Colonic mucosa (tissue), 4 donors: ENCODE results near the gene TRIP10. TPM values are rescaled to one million over a fixed set of nuclear protein-coding genes. Genes with fewer than 3 reads are reported as not detected.
"Not testable (repeated sequence)": the region's sequence is repeated elsewhere in the genome, so short reads cannot be mapped to it uniquely, and the experiment has no call there.

Experiments
- DNase-seq: peaks from one replicate; pipeline ENCODE4 v3.0.0-alpha.2; 2020
- H3K27ac ChIP-seq: fragments of 200-600 bp; one replicate; pipeline ENCODE4 v1.8.0; 2021
- H3K27me3 ChIP-seq: fragments of 200-600 bp; one replicate; pipeline ENCODE4 v1.8.0; 2021
- H3K36me3 ChIP-seq: fragments of 200-600 bp; one replicate; pipeline ENCODE4 v1.8.0; 2021
- H3K4me1 ChIP-seq: fragments of 200-600 bp; one replicate; pipeline ENCODE4 v1.8.0; 2021; ENCODE audit warnings: mild to moderate bottlenecking
- H3K4me3 ChIP-seq: fragments of 200-600 bp; one replicate; pipeline ENCODE4 v1.8.0; 2021
- H3K9ac ChIP-seq, 2 donors: one replicate each; pipeline ENCODE4 v1.7.0; 2013; ENCODE audit warnings: control low read depth in 2 of 2, low read depth in 2 of 2, low read length in 2 of 2
- H3K9me3 ChIP-seq: fragments of 200-600 bp; one replicate; pipeline ENCODE4 v1.8.0; 2021
- intact Hi-C: fragments of 100-400 bp; cut with DNase I; formaldehyde crosslinking; loops from one replicate; pipeline ENCODE4 v1.14.1; 2022
- total RNA-seq, 2 donors: library from RNA; stranded (reverse); fragmentation: NEBNext Ultra II Directional in 1 of 2; extraction: Animal tissue kit (Norgen Biotek cat#: 25700) in 1 of 2; gene quantifications; one replicate each; pipeline ENCODE4 v1.2.1, GENCODE V29; 2021
- TF ChIP-seq, protein P1 (sequence below): fragments of 200-600 bp; IDR thresholded peaks from one replicate; pipeline ENCODE4 v1.8.0; 2022; ENCODE audit warnings: antibody characterized with exemption, mild to moderate bottlenecking
- donor health status: healthy.
- donor health status: DM: no; HTN: no; CAD: no.
- donor health status: DM: no; HTN: no; CAD: no.

Gene TRIP10
- total RNA-seq, 2 donors from 2014 or later, result 67.7 to 78.2 TPM

DNA sequence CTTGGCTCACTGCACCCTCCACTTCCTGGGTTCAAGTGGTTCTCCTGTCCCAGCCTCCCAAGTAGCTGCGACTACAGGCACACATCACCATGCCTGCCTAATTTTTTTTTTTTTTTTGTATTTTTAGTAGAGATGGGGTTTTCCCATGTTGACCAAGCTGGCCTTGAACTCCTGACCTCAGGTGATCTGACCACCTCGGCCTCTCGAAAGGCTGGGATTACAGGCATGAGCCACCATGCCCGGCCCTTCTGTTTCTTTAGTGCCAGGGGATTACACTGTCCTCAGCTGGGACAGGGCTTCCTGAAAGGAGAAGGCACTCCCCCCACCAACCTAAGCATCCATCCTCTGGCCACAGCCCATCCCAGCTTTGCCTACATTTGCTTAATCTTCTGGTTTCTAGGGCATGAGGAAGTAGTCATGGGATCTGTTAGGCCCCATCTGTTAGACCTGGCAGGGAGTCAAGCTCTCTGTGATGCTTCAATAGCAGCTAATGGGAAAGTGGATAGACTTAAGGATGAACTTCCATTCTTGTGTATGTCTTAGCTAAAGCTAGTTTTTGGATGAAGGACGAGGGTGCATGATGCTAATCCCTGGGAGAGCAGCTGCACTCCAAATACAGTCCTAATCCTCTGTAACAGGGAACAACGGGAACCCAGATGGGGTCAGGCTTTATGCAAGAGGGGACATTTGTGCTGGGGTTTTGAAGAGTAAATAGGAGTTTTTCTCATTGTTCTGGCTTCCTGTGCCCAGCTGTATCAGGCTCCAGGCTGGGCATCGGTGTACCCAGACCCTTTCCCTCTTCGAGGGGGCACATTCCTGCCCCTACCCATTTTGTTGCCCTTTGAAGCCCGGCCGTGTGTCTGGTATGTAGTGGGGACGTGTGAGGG is 35.6 kb downstream of the TRIP10 start:
- TF ChIP-seq, protein P1, sequence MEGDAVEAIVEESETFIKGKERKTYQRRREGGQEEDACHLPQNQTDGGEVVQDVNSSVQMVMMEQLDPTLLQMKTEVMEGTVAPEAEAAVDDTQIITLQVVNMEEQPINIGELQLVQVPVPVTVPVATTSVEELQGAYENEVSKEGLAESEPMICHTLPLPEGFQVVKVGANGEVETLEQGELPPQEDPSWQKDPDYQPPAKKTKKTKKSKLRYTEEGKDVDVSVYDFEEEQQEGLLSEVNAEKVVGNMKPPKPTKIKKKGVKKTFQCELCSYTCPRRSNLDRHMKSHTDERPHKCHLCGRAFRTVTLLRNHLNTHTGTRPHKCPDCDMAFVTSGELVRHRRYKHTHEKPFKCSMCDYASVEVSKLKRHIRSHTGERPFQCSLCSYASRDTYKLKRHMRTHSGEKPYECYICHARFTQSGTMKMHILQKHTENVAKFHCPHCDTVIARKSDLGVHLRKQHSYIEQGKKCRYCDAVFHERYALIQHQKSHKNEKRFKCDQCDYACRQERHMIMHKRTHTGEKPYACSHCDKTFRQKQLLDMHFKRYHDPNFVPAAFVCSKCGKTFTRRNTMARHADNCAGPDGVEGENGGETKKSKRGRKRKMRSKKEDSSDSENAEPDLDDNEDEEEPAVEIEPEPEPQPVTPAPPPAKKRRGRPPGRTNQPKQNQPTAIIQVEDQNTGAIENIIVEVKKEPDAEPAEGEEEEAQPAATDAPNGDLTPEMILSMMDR, result no peak
- Histone ChIP-seq H3K4me3 (no peak overlapping the region), H3K9me3 (no peaks in the 10 kb centered on the region), H3K36me3 (no peaks in the 10 kb centered on the region), H3K27ac (no peak overlapping the region), H3K9ac (no peak overlapping the region), H3K27me3 (no peaks in the 10 kb centered on the region), H3K4me1 (no peaks in the 10 kb centered on the region)
- intact Hi-C loops, result loop anchor here (10.0 kb wide), 1 partner anchor 130 kb away; no protein-coding TSS in a partner anchor
- DNase-seq, result peak; percentile 33

DNA sequence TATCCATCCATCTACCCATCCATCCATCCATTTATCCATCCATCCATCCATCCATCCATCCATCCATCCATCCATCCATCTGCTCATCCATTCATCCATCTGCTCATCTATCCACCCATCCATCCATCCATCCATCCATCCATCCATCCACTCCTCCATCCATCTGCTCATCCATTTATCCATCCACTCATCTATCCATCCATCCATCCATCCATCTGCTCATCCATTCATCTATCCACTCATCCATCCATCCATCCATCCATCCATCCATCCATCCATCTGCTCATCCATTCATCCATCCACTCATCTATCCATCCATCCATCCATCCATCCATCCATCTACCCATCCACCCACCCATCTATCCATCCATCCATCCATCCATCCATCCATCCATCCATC is 36.6 kb downstream of the TRIP10 start:
- intact Hi-C loops, result loop anchor here (10.0 kb wide), 1 partner anchor 131 kb away; no protein-coding TSS in a partner anchor
- not testable (repeated sequence) for H3K4me3 ChIP-seq, H3K27me3 ChIP-seq, H3K36me3 ChIP-seq, H3K9ac ChIP-seq, H3K27ac ChIP-seq, H3K9me3 ChIP-seq, H3K4me1 ChIP-seq, DNase-seq

DNA sequence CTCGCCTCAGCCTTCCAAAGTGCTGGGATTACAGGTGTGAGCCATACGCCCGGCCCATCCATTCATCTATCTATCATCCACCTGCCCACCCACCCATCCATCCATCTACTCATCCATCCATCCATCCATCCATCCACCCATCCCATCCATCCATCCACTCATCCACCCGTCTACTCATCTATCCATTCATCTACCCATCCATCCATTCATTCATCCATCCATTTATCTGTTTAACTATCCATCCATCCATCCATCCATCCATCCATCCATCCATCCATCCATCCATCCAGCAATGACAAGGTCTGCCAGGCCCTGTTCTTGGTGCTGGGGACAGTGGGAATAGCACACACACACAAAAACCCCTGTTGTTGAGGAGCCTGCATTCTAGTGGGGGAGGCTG is 37.5 kb downstream of the TRIP10 start:
- TF ChIP-seq, protein P1, result no peak
- H3K4me3 ChIP-seq, result no peak overlapping the region
- H3K27ac ChIP-seq, result no peak overlapping the region
- DNase-seq, result no peak
- H3K9me3 ChIP-seq, result no peaks in the 10 kb centered on the region
- no peaks in the 10 kb centered on the region for H3K36me3 ChIP-seq
- H3K27me3 ChIP-seq, result no peaks in the 10 kb centered on the region
- H3K4me1 ChIP-seq, result no peaks in the 10 kb centered on the region
- intact Hi-C loops, result loop anchor here (10.0 kb wide), 1 partner anchor 132 kb away; no protein-coding TSS in a partner anchor
- no peak overlapping the region for H3K9ac ChIP-seq

DNA sequence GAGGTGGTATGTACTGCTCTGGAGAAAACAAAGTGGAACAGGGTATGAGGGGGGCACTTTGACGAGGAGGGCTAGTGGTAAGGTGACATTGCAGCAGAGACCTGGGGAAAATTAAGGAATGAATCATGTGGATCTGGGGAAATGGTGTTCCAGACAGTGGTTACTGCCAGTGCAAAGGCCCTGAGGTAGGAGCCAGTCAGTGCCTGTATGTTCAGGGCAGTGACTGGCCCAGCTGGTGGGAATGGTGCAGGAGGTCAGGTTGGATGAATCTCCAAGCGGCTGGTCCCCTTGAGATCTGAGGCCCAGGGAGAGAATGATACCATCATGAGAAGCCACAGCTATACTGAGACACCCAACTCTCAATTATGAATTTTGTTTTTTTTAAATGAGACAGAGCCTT is 38.0 kb downstream of the TRIP10 start:
- H3K36me3 ChIP-seq, result no peaks in the 10 kb centered on the region
- intact Hi-C loops, result loop anchor here (10.0 kb wide), 1 partner anchor 133 kb away; no protein-coding TSS in a partner anchor
- no peaks in the 10 kb centered on the region for H3K27me3 ChIP-seq
- H3K4me1 ChIP-seq, result no peaks in the 10 kb centered on the region
- TF ChIP-seq, protein P1, result no peak
- no peak overlapping the region for H3K27ac ChIP-seq
- no peak for DNase-seq
- H3K9ac ChIP-seq, result no peak overlapping the region
- no peak overlapping the region for H3K4me3 ChIP-seq
- no peaks in the 10 kb centered on the region for H3K9me3 ChIP-seq

DNA sequence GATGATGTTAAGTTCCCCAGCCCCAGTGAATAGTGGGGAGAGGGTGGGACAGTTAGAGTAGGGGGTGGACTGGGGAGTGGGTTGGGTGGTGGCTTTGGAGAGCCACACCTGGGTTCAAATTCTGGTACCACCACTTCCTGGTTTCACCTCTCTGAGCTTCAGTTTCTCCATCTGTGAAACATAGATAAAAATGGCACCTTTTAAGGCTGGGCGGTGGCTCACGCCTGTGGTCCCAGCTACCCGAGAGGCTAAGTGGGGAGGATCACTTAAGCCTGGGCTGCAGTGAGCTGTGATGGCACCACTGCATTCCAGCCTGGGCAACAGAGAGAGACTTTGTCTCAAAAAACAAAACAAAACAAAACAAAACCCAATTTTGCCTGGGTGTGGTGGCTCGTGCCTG is 38.9 kb downstream of the TRIP10 start:
- Histone ChIP-seq H3K27ac (no peak overlapping the region), H3K9me3 (no peaks in the 10 kb centered on the region), H3K4me3 (no peak overlapping the region), H3K9ac (no peak overlapping the region), H3K27me3 (no peaks in the 10 kb centered on the region), H3K36me3 (no peaks in the 10 kb centered on the region), H3K4me1 (no peaks in the 10 kb centered on the region)
- TF ChIP-seq, protein P1, result no peak
- DNase-seq, result no peak
- intact Hi-C loops, result loop anchor here (10.0 kb wide), 1 partner anchor 134 kb away; no protein-coding TSS in a partner anchor

DNA sequence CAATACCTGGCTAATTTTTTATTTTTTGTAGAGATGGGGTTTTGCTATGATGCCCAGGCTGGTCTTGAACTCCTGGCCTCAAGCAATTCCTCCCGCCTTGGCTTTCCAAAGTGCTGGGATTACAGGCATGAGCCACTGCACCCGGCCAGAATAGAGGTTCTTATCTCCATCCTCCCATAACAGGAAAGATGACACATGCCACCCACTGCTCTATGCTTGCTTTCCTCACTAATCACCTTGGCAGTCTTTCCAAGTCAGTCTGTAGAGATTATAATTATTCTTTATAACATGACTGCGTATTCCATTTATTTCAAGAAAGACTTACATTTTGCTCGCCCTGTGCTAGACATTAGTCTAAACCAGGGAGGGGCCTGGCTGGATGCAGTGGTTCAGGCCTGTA is 39.7 kb downstream of the TRIP10 start:
- Histone ChIP-seq H3K27me3 (no peaks in the 10 kb centered on the region), H3K27ac (no peak overlapping the region), H3K36me3 (no peaks in the 10 kb centered on the region), H3K9me3 (no peaks in the 10 kb centered on the region), H3K4me3 (no peak overlapping the region), H3K9ac (no peak overlapping the region), H3K4me1 (no peaks in the 10 kb centered on the region)
- intact Hi-C loops, result loop anchor here (10.0 kb wide), 1 partner anchor 134 kb away; no protein-coding TSS in a partner anchor
- TF ChIP-seq, protein P1, result no peak
- DNase-seq, result no peak
